NCI-H2029 treated with DMSO at 0.1 percent for 48 hours (cell line): ENCODE measurements around the gene PELO.
"Not testable (repeated sequence)": the region's sequence is repeated elsewhere in the genome, so short reads cannot be mapped to it uniquely, and the experiment has no call there.

ENCODE experiments used
- DNase-seq: peaks from one replicate; lab custom pipeline; 2025; lab: John Stamatoyannopoulos, UW

Gene PELO, protein sequence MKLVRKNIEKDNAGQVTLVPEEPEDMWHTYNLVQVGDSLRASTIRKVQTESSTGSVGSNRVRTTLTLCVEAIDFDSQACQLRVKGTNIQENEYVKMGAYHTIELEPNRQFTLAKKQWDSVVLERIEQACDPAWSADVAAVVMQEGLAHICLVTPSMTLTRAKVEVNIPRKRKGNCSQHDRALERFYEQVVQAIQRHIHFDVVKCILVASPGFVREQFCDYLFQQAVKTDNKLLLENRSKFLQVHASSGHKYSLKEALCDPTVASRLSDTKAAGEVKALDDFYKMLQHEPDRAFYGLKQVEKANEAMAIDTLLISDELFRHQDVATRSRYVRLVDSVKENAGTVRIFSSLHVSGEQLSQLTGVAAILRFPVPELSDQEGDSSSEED

GRCh38 chr5:52787600-52788504, at the start of gene PELO, which contains the start of gene ITGA1:
Gene PELO (plus strand): TSS chr5:52787916. CDS start chr5:52800395, 12,479 bp downstream.
Gene ITGA1 (plus strand): TSS chr5:52787916. CDS start chr5:52788354, 438 bp downstream.
- no peak for DNase-seq

DNA sequence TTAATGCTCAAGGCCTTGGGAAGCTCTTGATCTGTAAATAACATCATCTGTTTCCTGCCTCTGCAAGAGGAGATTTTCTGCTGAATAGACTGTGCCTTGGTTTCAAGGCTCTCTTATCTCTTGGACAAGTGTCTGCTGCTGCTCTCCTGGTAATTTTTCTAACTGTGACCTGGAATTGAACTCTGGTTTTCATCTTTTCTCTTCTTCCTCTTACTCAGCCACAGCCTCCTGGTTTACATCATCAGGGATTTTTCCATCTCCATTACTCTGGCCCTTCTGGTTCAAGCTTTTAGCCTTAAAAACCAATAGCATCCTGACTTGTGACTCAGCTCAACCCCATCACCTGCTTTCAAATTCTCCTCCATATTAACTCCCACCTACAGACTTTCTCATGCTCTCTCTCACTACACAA, 49.6 kb upstream of the PELO start:
- no peak for DNase-seq

GRCh38 chr5:52740007-52740406, 47.7 kb upstream of the PELO start:
- no peak for DNase-seq

DNA sequence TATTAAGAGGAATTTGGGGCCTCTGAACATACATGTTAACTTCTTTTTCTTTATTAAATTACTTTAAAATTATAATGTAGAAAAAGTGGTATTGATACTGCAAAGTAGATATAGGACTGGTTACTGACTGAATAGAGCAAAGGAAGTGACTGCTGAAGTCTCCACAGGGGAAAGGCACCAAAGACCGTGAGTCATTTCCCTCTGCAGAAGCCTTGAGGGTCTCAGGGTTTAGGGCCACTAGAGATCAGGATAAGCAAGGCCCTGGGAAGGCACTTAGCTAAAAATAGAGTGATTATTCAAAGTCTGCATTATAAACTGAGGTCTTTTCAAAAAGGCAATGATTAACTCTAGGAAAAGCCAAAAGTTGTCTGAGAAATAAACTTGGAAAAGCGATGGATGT, 44.7 kb upstream of the PELO start:
- no peak for DNase-seq

DNA sequence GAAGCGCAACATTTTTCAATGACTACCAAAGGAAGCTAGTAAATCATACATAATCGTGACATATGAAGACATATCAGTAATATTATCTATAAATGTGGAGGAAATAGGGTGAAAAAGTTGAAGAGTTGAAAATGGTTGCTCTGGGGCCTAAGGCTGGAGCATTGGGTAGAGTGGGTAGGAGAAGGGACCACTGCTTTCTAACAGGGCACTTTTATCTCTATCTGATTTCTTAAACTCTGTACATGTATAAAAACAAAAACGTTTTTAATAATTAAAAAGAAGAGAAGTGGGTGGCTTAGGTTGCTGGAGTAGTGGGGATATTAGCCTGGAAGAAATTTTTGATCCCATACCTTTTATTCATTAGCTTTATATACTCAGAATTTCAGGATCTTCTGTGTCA, 44.2 kb upstream of the PELO start:
- DNase-seq: no peak

DNA sequence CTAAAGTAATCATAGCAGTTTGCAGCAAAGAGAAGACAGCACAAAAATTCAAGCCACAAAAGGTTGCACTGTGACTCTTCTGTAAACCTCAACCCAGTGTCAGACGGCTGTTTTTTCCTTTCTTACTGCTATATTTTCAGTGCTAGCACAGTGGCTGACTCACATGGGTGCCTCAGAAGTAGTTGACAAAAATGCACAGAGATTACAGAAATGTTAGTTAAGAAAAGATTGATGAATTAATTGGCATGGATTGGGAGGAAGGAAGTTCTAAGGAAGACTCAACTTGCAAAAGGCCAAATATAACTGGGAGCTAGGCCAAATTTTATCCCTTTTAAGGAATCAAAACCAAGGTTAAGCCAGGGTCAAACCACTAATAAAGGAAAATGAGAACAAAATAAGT, 43.7 kb upstream of the PELO start:
- DNase-seq: no peak

DNA sequence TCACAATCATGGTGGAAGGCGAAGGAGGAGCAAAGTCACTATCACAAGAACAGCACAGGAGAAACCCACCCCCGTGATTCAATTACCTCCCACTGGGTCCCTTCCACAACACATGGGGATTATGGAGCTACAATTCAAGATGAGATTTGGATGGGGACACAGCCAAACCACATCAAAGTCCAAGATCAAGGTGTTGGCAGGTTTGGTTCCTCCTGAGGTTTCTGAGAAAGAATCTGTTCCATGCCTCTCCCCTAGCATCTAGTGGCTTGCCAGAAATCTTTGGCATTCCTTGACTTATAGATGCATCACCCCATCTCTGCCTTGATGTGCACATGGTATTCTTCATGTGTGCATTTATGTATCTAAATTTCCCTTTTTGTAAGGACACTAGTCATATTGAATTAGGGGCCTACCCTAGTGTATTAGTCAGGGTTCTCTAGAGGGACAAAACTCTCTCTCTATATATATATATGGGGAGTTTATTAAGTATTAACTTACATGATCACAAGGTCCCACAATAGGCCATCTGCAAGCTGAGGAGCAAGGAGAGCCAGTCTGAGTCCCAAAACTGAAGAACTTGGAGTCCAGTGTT, 42.8 kb upstream of the PELO start:
- DNase-seq: not testable (repeated sequence)

- no peak for DNase-seq
These were observed 41.2 kb upstream of the PELO start for GRCh38 chr5:52746539-52746938.

DNA sequence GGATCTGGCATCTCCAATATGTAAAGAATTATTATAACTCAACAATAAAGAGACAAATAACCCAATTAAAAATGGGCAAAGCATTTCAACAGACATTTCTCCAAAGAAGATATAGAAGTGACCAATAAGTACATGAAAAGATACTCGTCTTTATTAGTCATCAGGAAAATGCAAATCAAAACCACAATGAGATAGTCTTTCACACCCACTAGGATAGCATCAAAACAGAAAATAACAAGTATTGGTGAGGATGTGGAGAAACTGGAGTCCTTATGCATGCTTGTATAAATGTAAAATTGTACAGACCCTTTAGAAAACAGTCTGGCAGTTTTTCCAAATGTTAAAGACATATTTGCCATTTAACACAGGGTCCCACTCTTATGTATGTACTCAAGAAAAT, 39.1 kb upstream of the PELO start:
- DNase-seq: no peak

GRCh38 chr5:52749666-52750065, 38.0 kb upstream of the PELO start:
- no peak for DNase-seq

DNA sequence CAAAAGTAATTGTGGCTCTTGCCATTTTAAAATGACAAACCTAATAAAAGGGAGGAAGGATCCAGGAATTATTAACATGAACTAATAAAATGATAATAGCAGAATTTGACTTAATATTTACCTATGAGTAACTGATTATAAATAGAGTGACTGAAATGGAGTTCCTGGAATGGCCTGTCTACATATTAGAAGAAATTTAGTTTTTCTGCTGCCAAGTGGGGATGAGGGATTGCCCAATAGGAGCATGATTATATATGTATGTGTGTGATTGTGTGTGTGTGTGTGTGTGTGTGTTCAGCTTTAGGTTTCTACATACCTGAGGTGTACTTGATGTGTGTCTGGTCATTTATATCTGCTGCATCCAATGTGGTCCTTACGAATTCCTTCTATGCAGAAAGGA, 36.6 kb upstream of the PELO start:
- no peak for DNase-seq

GRCh38 chr5:52754051-52754450, 33.7 kb upstream of the PELO start:
- no peak for DNase-seq

- no peak for DNase-seq
These were observed 30.2 kb upstream of the PELO start for GRCh38 chr5:52757527-52757926.

DNA sequence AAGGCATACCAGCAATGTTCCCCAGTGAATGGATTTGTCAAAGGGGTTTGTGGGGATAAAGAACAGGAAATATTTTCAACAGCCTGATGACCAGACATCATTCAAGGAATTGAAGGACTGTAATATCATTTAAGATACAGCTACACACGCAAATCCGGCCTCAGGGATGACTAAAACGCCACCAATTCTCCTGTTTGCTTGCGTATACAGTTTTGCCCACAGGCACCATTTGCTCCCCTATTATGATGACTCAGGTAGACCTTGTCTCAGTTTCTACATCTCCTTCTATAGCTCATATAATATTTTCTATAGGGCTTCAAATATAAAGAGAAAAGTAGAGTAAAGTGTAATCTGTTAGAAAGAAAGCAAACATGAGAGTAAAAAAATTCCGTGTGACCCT, 29.7 kb upstream of the PELO start:
- DNase-seq: no peak

GRCh38 chr5:52759331-52759730, 28.4 kb upstream of the PELO start:
- no peak for DNase-seq

GRCh38 chr5:52760695-52761366, 26.9 kb upstream of the PELO start:
- DNase-seq: no peak

- DNase-seq: no peak
These were observed 20.4 kb upstream of the PELO start for GRCh38 chr5:52767217-52767743.

- DNase-seq: no peak
These were observed 19.8 kb upstream of the PELO start for GRCh38 chr5:52767766-52768480.

DNA sequence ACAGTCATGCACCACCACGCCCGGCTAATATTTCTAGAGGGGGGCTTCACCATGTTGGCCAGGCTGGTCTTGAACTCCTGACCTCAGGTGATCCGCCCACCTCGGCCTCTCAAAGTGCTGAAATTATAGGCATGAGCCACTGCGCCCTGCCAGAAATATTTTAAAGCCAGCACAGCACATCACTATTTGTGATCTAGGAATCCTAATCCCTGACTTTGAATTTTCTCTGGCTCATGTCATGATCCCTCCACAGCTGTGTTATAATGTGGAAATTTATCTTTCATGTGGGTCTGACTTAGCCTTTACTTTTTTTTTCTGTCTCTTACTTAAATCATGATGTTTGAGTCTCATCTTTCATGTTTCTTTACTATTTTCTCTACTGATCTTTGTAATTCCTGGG, 18.7 kb upstream of the PELO start:
- no peak for DNase-seq

DNA sequence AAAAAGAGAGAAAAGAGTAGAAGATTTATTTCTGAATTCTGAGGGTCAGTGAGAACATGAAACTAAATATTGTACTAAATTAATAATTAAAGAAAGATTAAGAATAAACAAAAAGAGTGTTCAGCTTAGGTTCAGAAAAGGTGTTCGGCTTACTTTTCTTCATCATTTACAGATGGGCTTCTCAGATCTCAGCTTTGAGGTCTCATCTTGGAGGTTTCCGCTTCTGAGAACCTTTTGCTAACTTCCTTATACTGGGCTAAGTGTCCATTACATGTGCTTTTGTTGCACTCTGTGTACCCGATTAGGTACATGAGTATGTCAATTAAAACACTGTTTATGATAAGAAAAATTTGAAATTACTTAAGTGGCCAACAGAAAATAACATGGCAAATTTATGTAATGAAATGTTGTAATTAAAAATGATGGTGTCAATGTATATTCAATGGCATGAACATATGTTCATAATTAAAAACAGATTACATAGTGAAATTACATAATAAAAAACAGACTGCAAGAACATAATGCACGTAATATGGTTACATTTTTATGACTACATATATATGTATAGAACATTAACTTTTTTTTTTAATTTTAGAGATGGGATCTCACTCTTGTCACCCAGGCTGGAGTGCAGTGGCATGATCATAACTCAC, 17.3 kb upstream of the PELO start:
- DNase-seq: no peak
